Mucosa of descending colon (tissue), 3 donors: ENCODE measurements around the gene MVD. TPM values are rescaled to one million over a fixed set of nuclear protein-coding genes. Genes with fewer than 3 reads are reported as not detected.

Source experiments
- ATAC-seq: fragments of 200-7000 bp; cut with Tn5 transposase; one replicate; pipeline ENCODE4 v1.9.1; 2020; ENCODE audit warnings: mild to moderate bottlenecking, moderate library complexity
- DNase-seq, 3 donors: peaks; one replicate each; pipeline ENCODE4 v3.0.0-alpha.2; 2020
- H3K36me3 ChIP-seq: fragments of 200-600 bp; one replicate; pipeline ENCODE4 v1.8.0; 2021; ENCODE audit warnings: low read depth, mild to moderate bottlenecking
- H3K4me1 ChIP-seq: fragments of 200-600 bp; one replicate; pipeline ENCODE4 v1.8.0; 2021; ENCODE audit warnings: low read depth, mild to moderate bottlenecking
- H3K4me3 ChIP-seq: fragments of 200-600 bp; one replicate; pipeline ENCODE4 v1.8.0; 2021; ENCODE audit warnings: mild to moderate bottlenecking
- H3K9me3 ChIP-seq: fragments of 200-600 bp; one replicate; pipeline ENCODE4 v1.8.0; 2021; ENCODE audit warnings: mild to moderate bottlenecking
- CTCF ChIP-seq: fragments of 200-600 bp; IDR thresholded peaks from one replicate; pipeline ENCODE4 v1.8.0; 2022; ENCODE audit warnings: antibody characterized with exemption, mild to moderate bottlenecking
- intact Hi-C, 2 donors: fragments of 100-400 bp; cut with DNase I in 1 of 2; cut with micrococcal nuclease in 1 of 2; formaldehyde crosslinking; loops; one replicate each; pipeline versions ENCODE4 v1.11.0 to v1.11.1; 2022; cut with DNase I, micrococcal nuclease
- total RNA-seq, 3 donors: library from RNA; stranded (reverse); fragmentation: NEBNext Ultra II Directional in 2 of 3; extraction: Animal tissue kit (Norgen Biotek cat#: 25700) in 2 of 3; gene quantifications; one replicate each; pipeline versions ENCODE4 v1.2.1 to v1.2.4, GENCODE V29; 2021 to 2023
- donor health status: DM: no; HTN: no; CAD: no; lungs with moderate emphysema.
- donor health status: DM: no; HTN: no; CAD: no.
- donor health status: DM: no; HTN: yes; CAD: no.

MVD gene
- total RNA-seq, 3 donors from 2014 or later: 42.7 to 89.5 (median 72.5) TPM

- no peaks in the 10 kb centered on the region for H3K9me3 ChIP-seq
- H3K36me3 ChIP-seq: no peaks in the 10 kb centered on the region
- peaks cover 31% of the 10 kb centered on the region for H3K4me1 ChIP-seq
- intact Hi-C loops: no loop called here
- TF ChIP-seq CTCF: no peak
- no peak overlapping the region for H3K4me3 ChIP-seq
- DNase-seq (peak; percentile 90 to 92 (median 91)), ATAC-seq (peak; percentile 83)
Observed at GRCh38 chr16:88616320-88616719, 46.6 kb downstream of the MVD start.

- Histone ChIP-seq H3K4me1 (peaks cover 31% of the 10 kb centered on the region), H3K9me3 (no peaks in the 10 kb centered on the region), H3K36me3 (no peaks in the 10 kb centered on the region), H3K4me3 (no peak overlapping the region)
- DNase-seq (no peak), ATAC-seq (no peak)
- intact Hi-C loops: no loop called here
- no peak for TF ChIP-seq CTCF
Observed at GRCh38 chr16:88614818-88615580, 47.9 kb downstream of the MVD start.

- TF ChIP-seq CTCF: no peak
- H3K9me3 ChIP-seq: no peaks in the 10 kb centered on the region
- intact Hi-C loops: no loop called here
- H3K36me3 ChIP-seq: no peaks in the 10 kb centered on the region
- H3K4me3 ChIP-seq: no peak overlapping the region
- DNase-seq: peak in 1 of 3 donors; percentile 10
- ATAC-seq: no peak
- peaks cover 31% of the 10 kb centered on the region for H3K4me1 ChIP-seq
Observed at GRCh38 chr16:88613911-88614817, 48.7 kb downstream of the MVD start.

GRCh38 chr16:88613293-88613692 is 49.6 kb downstream of the MVD start:
- no peaks in the 10 kb centered on the region for H3K36me3 ChIP-seq
- no peak overlapping the region for H3K4me3 ChIP-seq
- ATAC-seq (no peak), DNase-seq (no peak)
- H3K9me3 ChIP-seq: no peaks in the 10 kb centered on the region
- TF ChIP-seq CTCF: no peak
- peaks cover 28% of the 10 kb centered on the region for H3K4me1 ChIP-seq
- intact Hi-C loops: no loop called here

GRCh38 chr16:88610909-88611812 is 51.7 kb downstream of the MVD start:
- H3K4me3 ChIP-seq: no peak overlapping the region
- no peak for TF ChIP-seq CTCF
- ATAC-seq (no peak), DNase-seq (no peak)
- H3K36me3 ChIP-seq: no peaks in the 10 kb centered on the region
- intact Hi-C loops: no loop called here
- peaks cover 7% of the 10 kb centered on the region for H3K4me1 ChIP-seq
- H3K9me3 ChIP-seq: no peaks in the 10 kb centered on the region
